ENCODE data around the gene INPP5A.

INPP5A gene

DNA sequence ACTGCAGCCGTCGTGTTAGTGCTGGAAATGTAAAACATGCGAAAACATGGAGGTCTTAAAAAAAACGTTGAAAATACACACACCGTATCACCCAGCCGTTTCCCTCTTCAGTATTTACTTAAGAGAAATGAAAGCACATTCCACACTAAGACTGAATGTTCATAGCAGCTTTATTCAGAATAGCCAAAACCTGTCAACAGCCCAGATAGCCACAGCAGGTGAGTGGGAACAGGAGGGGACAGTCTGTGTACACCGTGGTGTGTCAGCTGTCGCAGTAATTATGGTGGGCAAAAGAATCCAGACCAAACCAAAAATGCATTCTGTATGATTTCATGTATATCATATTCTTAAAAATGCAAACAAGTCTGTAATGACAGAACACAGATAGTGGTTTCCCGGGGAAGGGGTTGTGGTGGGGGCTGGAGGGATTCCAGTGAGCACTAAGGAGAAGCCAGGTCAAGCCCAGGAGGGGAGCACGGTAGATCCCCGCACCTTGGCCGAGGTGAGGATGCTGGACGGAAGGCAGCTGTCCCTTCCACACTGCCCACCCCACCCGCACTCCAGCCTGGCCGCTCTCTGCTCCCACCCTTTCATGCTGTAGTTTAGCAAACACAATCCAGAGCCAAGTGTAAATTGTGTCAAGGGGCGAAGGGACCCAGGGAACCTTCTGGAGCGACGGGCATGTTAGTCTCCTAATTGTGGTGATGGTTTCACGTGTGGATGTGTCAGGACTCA is 124.8 kb downstream of the INPP5A start:
- no peaks in the 10 kb centered on the region for H3K4me1 ChIP-seq (ENCODE audit: control insufficient read depth, low read depth, low read length)
- H4K8ac ChIP-seq (ENCODE audit: low read depth, low read length) = no peak overlapping the region
- no peak overlapping the region for H2BK15ac ChIP-seq (replicated peaks; ENCODE audit: low read depth)
- no peaks in the 10 kb centered on the region for H3K36me3 ChIP-seq (ENCODE audit: control insufficient read depth, insufficient read depth, low read length)
- no peak overlapping the region for H3K4me2 ChIP-seq (ENCODE audit: low read length)
- no peak overlapping the region for H3K56ac ChIP-seq (ENCODE audit: low read length)
- no peak overlapping the region for H3K27ac ChIP-seq (ENCODE audit: low read depth, low read length)
- H3K4ac ChIP-seq (ENCODE audit: low read depth, low read length) = no peak overlapping the region
- no peak overlapping the region for H3K4me3 ChIP-seq (ENCODE audit: low read length)
- no peak overlapping the region for H2AK5ac ChIP-seq (ENCODE audit: low read length)
- H3K9ac ChIP-seq (ENCODE audit: low read length) = no peak overlapping the region
- H2BK5ac ChIP-seq (ENCODE audit: low read length) = no peak overlapping the region
- no peak overlapping the region for H3K18ac ChIP-seq (ENCODE audit: low read length)
- no peak overlapping the region for H2BK120ac ChIP-seq (ENCODE audit: low read depth, low read length)
- H3K79me2 ChIP-seq (ENCODE audit: control insufficient read depth, insufficient read depth, low read length) = no peaks in the 10 kb centered on the region
- DNase-seq = no peak
- H3K23ac ChIP-seq (ENCODE audit: low read length) = no peak overlapping the region
- no CpG with 5 or more reads among the region's 19 CpGs for WGBS (ENCODE audit: extremely low coverage, insufficient coverage, low lambda C conversion rate)
- H4K5ac ChIP-seq (ENCODE audit: low read length) = no peak overlapping the region
- H3K27me3 ChIP-seq (ENCODE audit: insufficient read depth, low read length, poor library complexity) = no peaks in the 10 kb centered on the region
- no peaks in the 10 kb centered on the region for H3K79me1 ChIP-seq (ENCODE audit: low read length)

DNA sequence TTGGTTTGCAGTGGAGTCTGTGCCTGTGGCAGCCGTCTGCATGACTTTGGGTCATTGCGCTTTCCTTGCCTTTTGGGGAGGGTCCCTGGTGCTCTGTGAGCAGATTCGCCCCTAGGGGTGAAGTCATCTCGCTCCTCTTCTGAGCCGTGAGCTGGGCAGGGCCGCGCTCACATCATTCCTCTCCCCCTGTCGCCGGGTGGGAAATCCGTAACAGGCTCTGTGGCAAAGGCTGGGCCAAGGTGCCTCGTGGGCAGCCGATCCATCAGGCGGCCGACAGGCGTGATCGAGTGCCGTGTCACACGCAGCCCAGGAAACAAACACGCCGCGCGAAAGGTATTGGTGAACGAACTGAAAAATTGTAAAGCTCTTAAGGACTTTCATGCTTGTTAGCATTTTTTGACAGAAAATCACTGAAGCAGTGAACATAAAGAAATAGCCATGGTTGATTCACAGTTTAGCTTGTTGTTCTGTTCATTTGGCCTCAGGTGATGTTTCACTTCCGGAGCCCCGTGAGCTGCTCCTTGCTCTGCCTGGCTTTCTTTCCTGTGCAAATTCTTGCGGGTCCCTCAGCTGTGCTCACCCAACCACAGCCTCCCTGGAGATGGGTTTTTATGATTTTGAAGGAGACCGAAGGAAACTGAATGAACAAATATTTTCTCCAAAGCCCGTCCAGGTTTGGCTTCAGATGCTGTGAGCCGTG is 126.2 kb downstream of the INPP5A start:
- Histone ChIP-seq H2BK5ac (ENCODE audit: low read length) (no peak overlapping the region), H3K23ac (ENCODE audit: low read length) (no peak overlapping the region), H3K79me1 (ENCODE audit: low read length) (no peaks in the 10 kb centered on the region), H3K9ac (ENCODE audit: low read length) (no peak overlapping the region), H3K27ac (ENCODE audit: low read depth, low read length) (no peak overlapping the region), H4K5ac (ENCODE audit: low read length) (no peak overlapping the region), H3K4ac (ENCODE audit: low read depth, low read length) (no peak overlapping the region), H3K4me3 (ENCODE audit: low read length) (no peak overlapping the region), H3K79me2 (ENCODE audit: control insufficient read depth, insufficient read depth, low read length) (no peaks in the 10 kb centered on the region), H3K36me3 (ENCODE audit: control insufficient read depth, insufficient read depth, low read length) (no peaks in the 10 kb centered on the region), H3K18ac (ENCODE audit: low read length) (no peak overlapping the region), H3K4me1 (ENCODE audit: control insufficient read depth, low read depth, low read length) (no peaks in the 10 kb centered on the region), H2AK5ac (ENCODE audit: low read length) (no peak overlapping the region), H3K56ac (ENCODE audit: low read length) (no peak overlapping the region), H4K8ac (ENCODE audit: low read depth, low read length) (no peak overlapping the region), H3K27me3 (ENCODE audit: insufficient read depth, low read length, poor library complexity) (no peaks in the 10 kb centered on the region), H3K4me2 (ENCODE audit: low read length) (no peak overlapping the region), H2BK15ac (replicated peaks; ENCODE audit: low read depth) (no peak overlapping the region), H2BK120ac (ENCODE audit: low read depth, low read length) (no peak overlapping the region)
- DNase-seq = no peak
- no CpG with 5 or more reads among the region's 29 CpGs for WGBS (ENCODE audit: extremely low coverage, insufficient coverage, low lambda C conversion rate)

DNA sequence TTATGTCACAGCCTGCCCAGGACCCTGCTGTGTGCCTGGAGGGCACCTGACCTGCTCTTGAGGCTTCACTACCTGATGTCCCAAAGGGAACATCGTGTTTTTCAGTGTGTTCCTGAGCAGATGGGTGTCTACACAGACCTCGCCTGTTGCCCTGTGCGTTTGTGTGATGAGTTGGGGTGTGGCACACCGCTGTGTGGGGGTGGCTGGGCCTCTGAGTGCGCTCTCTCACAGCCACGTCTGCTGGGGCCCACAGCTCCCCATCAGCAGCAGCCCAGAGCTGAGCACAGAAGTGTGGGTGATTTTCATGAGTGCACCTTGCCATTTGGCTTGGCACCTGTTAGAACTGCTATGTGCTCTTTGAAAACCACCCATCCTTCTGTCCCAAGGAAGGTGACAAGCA is 126.8 kb downstream of the INPP5A start:
- Histone ChIP-seq H4K5ac (ENCODE audit: low read length) (no peak overlapping the region), H3K4ac (ENCODE audit: low read depth, low read length) (no peak overlapping the region), H3K23ac (ENCODE audit: low read length) (no peak overlapping the region), H3K4me3 (ENCODE audit: low read length) (no peak overlapping the region), H3K4me1 (ENCODE audit: control insufficient read depth, low read depth, low read length) (no peaks in the 10 kb centered on the region), H3K56ac (ENCODE audit: low read length) (no peak overlapping the region), H2BK120ac (ENCODE audit: low read depth, low read length) (no peak overlapping the region), H3K27me3 (ENCODE audit: insufficient read depth, low read length, poor library complexity) (no peaks in the 10 kb centered on the region), H2AK5ac (ENCODE audit: low read length) (no peak overlapping the region), H3K4me2 (ENCODE audit: low read length) (no peak overlapping the region), H2BK5ac (ENCODE audit: low read length) (no peak overlapping the region), H2BK15ac (replicated peaks; ENCODE audit: low read depth) (no peak overlapping the region), H3K36me3 (ENCODE audit: control insufficient read depth, insufficient read depth, low read length) (no peaks in the 10 kb centered on the region), H3K27ac (ENCODE audit: low read depth, low read length) (no peak overlapping the region), H4K8ac (ENCODE audit: low read depth, low read length) (no peak overlapping the region), H3K9ac (ENCODE audit: low read length) (no peak overlapping the region), H3K79me1 (ENCODE audit: low read length) (no peaks in the 10 kb centered on the region), H3K79me2 (ENCODE audit: control insufficient read depth, insufficient read depth, low read length) (no peaks in the 10 kb centered on the region), H3K18ac (ENCODE audit: low read length) (no peak overlapping the region)
- DNase-seq = no peak
- no CpG with 5 or more reads among the region's 6 CpGs for WGBS (ENCODE audit: extremely low coverage, insufficient coverage, low lambda C conversion rate)

DNA sequence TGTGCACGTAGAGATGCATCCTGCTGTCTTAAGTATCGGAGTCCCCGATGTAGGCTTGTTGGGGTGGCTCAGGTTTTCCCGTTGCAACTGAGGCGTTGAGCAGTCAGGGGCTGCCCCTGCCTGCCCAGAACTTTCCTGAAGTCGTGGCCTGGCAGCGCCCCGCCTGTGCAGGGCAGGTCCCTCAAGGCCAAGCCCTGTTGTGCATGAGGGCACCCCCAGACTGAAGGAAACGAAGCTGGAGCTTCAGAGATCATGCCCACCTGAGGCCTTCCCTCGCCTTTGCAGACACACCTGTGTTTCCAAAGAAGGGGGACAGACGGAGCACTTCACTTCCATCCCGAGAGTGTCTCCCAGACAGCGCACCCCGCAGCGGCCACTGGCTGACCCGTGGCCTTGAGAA is 127.3 kb downstream of the INPP5A start:
- H2BK15ac ChIP-seq (replicated peaks; ENCODE audit: low read depth) = no peak overlapping the region
- DNase-seq = no peak
- no peak overlapping the region for H2BK120ac ChIP-seq (ENCODE audit: low read depth, low read length)
- H3K4me3 ChIP-seq (ENCODE audit: low read length) = no peak overlapping the region
- no peaks in the 10 kb centered on the region for H3K79me2 ChIP-seq (ENCODE audit: control insufficient read depth, insufficient read depth, low read length)
- H3K27ac ChIP-seq (ENCODE audit: low read depth, low read length) = no peak overlapping the region
- no peaks in the 10 kb centered on the region for H3K27me3 ChIP-seq (ENCODE audit: insufficient read depth, low read length, poor library complexity)
- no peak overlapping the region for H4K8ac ChIP-seq (ENCODE audit: low read depth, low read length)
- no peak overlapping the region for H3K9ac ChIP-seq (ENCODE audit: low read length)
- H3K4me1 ChIP-seq (ENCODE audit: control insufficient read depth, low read depth, low read length) = no peaks in the 10 kb centered on the region
- no peak overlapping the region for H2AK5ac ChIP-seq (ENCODE audit: low read length)
- H3K23ac ChIP-seq (ENCODE audit: low read length) = no peak overlapping the region
- no CpG with 5 or more reads among the region's 16 CpGs for WGBS (ENCODE audit: extremely low coverage, insufficient coverage, low lambda C conversion rate)
- H3K36me3 ChIP-seq (ENCODE audit: control insufficient read depth, insufficient read depth, low read length) = no peaks in the 10 kb centered on the region
- H2BK5ac ChIP-seq (ENCODE audit: low read length) = no peak overlapping the region
- no peak overlapping the region for H4K5ac ChIP-seq (ENCODE audit: low read length)
- H3K18ac ChIP-seq (ENCODE audit: low read length) = no peak overlapping the region
- H3K4me2 ChIP-seq (ENCODE audit: low read length) = no peak overlapping the region
- H3K79me1 ChIP-seq (ENCODE audit: low read length) = no peaks in the 10 kb centered on the region
- H3K56ac ChIP-seq (ENCODE audit: low read length) = no peak overlapping the region
- no peak overlapping the region for H3K4ac ChIP-seq (ENCODE audit: low read depth, low read length)

DNA sequence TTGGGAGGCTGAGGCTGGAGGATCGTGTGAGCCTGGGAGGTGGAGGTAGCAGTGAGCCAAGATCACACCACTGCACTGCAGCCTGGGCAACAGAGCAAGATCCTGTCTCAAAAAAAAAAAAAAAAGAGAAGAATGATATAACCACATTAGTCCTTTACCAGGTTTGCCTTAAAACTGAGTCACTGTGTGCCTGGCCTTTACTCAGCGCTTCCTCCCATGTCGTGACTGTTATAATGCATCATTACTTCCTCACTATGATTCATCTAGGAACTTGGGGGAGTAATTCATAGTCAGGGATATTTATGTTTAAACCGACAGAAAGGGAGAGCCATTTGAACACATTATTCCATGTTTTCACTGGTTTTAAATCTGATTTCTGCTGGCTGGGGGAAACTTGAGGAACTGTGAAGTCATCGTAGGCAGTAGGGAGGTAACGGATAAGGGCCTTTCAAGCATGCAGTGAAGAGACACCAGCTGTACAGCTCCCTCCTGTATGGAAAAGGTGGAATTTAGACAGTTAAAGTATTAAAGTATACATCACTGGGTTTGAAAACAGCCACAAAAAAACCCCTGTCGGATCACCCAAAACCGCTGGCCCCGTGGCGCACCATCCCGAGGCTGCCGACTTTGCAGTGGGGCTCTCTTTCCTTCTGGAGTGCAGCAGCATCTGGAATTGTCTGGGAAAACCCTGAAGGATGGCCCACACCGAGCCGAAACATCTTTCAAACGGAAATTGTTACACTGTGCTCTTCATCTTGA is 128.5 kb downstream of the INPP5A start:
- Histone ChIP-seq H3K9ac (ENCODE audit: low read length) (no peak overlapping the region), H3K23ac (ENCODE audit: low read length) (no peak overlapping the region), H3K27me3 (ENCODE audit: insufficient read depth, low read length, poor library complexity) (no peaks in the 10 kb centered on the region), H3K4me1 (ENCODE audit: control insufficient read depth, low read depth, low read length) (no peaks in the 10 kb centered on the region), H3K79me2 (ENCODE audit: control insufficient read depth, insufficient read depth, low read length) (no peaks in the 10 kb centered on the region), H3K4me3 (ENCODE audit: low read length) (no peak overlapping the region), H3K27ac (ENCODE audit: low read depth, low read length) (no peak overlapping the region), H2AK5ac (ENCODE audit: low read length) (no peak overlapping the region), H4K5ac (ENCODE audit: low read length) (no peak overlapping the region), H3K79me1 (ENCODE audit: low read length) (no peaks in the 10 kb centered on the region), H4K8ac (ENCODE audit: low read depth, low read length) (no peak overlapping the region), H3K36me3 (ENCODE audit: control insufficient read depth, insufficient read depth, low read length) (no peaks in the 10 kb centered on the region), H3K4me2 (ENCODE audit: low read length) (no peak overlapping the region), H2BK120ac (ENCODE audit: low read depth, low read length) (no peak overlapping the region), H2BK15ac (replicated peaks; ENCODE audit: low read depth) (no peak overlapping the region), H3K56ac (ENCODE audit: low read length) (no peak overlapping the region), H3K4ac (ENCODE audit: low read depth, low read length) (no peak overlapping the region), H3K18ac (ENCODE audit: low read length) (no peak overlapping the region), H2BK5ac (ENCODE audit: low read length) (no peak overlapping the region)
- no CpG with 5 or more reads among the region's 15 CpGs for WGBS (ENCODE audit: extremely low coverage, insufficient coverage, low lambda C conversion rate)
- DNase-seq = no peak

Measured in mesendoderm (in vitro differentiated cells).